Naive B cell (primary cell): Measurements from ENCODE around the gene KRTAP9-9. TPM values are rescaled to one million over a fixed set of nuclear protein-coding genes. Genes with fewer than 3 reads are reported as not detected.
"Not testable (repeated sequence)": the region's sequence is repeated elsewhere in the genome, so short reads cannot be mapped to it uniquely, and the experiment has no call there.

ENCODE experiments used
- ATAC-seq, 2 donors: fragments of 150-1000 bp; cut with Tn5 transposase; 2 replicates each; pipeline ENCODE4 v1.10.0; 2021; ENCODE audit warnings: low read depth in 2 of 2, mild to moderate bottlenecking in 2 of 2, moderate library complexity in 2 of 2
- DNase-seq: peaks from one replicate; pipeline ENCODE4 v3.0.0; 2022
- H3K27ac Mint-ChIP-seq, 6 donors: one replicate each; pipeline ENCODE4 v1.8.0; 2020 to 2022; ENCODE audit warnings: mild to moderate bottlenecking in 6 of 6, mixed read lengths in 6 of 6, moderate library complexity in 5 of 6, inconsistent platforms in 2 of 6
- H3K27me3 Mint-ChIP-seq, 3 donors: one replicate each; pipeline ENCODE4 v1.8.0; 2021 to 2022; ENCODE audit warnings: mixed read lengths in 3 of 3, mild to moderate bottlenecking in 1 of 3
- H3K36me3 Mint-ChIP-seq, 2 donors: one replicate each; pipeline ENCODE4 v1.8.0; 2020 to 2022; ENCODE audit warnings: mixed read lengths in 2 of 2, inconsistent platforms in 1 of 2, mild to moderate bottlenecking in 1 of 2
- H3K4me1 Mint-ChIP-seq, 3 donors: one replicate each; pipeline ENCODE4 v1.8.0; 2020 to 2022; ENCODE audit warnings: mixed read lengths in 3 of 3, inconsistent platforms in 1 of 3, mild to moderate bottlenecking in 1 of 3, moderate library complexity in 1 of 3
- H3K4me3 Mint-ChIP-seq, 8 donors: one replicate each; pipeline ENCODE4 v1.8.0; 2020 to 2022; ENCODE audit warnings: mild to moderate bottlenecking in 8 of 8, mixed read lengths in 8 of 8, moderate library complexity in 8 of 8, inconsistent platforms in 2 of 8
- H3K9me3 Mint-ChIP-seq, 7 donors: one replicate each; pipeline ENCODE4 v1.8.0; 2020 to 2022; ENCODE audit warnings: mixed read lengths in 7 of 7, mild to moderate bottlenecking in 5 of 7, inconsistent platforms in 2 of 7, moderate library complexity in 1 of 7
- polyA plus RNA-seq, 6 donors: library from polyadenylated mRNA; unstranded; fragments of 300-500 nt; fragmentation: Illumina TruSeq; gene quantifications; one replicate each; pipeline ENCODE4 v1.2.3, GENCODE V29; 2021; ENCODE audit warnings: low read depth in 6 of 6

Gene KRTAP9-9
- polyA plus RNA-seq, 6 donors from 2014 or later: not detected

DNA sequence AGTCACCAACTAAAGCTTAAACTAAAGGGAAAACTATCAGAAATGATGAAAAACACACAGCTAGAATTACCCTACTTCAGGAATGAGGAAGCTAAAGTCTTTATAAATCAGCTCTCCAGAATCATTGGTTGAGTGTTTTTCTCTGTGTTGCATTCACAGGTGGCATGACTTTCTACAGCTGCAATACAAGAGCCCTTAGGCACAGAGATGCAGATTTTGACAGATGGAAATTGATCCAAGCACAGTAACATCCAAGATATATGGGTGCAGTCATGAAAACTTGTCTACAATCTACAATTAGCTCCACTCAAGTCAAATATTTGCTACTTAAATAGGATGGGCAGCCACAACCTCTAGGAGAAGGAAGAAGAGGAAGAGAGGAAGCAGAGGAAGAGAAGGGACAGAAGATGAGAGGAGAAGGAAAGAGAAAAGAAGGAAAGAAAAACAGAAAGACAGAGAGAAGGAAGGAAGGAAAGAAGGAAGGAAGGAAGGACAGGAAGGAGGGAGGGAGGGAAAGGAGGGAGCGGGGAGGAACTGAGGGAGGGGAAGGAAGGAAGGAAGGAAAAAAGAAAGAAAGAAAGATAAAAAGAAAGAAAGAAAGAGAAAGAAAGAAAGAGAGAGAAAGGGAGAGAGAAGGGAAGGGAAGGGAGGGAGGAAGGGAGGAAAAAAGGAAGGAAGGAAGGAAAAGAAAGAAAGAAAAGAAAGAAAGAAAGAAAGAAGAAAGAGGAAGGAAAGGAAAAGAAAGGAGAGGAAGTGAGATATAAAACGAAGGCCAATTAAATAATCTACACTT, 8.0 kb upstream of the KRTAP9-9 start:
- H3K4me1 Mint-ChIP-seq: peaks cover 7 to 19% (median 18%) of the 10 kb centered on the region in 3 donors
- H3K4me3 Mint-ChIP-seq: peak overlapping the region in 1 of 8 donors; percentile 66
- DNase-seq: not testable (repeated sequence)

DNA sequence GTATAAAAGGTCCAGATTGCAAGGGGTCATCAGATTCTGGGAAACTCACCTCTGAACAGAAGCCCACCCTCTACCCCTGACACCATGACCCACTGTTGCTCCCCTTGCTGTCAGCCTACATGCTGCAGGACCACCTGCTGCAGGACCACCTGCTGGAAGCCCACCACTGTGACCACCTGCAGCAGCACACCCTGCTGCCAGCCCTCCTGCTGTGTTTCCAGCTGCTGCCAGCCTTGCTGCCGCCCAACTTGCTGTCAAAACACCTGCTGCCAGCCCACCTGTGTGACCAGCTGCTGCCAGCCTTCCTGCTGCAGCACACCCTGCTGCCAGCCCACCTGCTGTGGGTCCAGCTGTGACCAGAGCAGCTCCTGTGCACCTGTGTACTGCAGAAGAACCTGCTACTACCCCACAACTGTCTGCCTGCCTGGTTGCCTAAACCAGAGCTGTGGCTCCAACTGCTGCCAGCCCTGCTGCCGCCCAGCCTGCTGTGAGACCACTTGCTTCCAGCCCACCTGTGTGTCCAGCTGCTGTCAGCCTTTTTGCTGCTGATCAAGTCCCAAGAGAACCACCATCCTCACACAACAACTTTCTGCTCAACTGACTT, 5.4 kb upstream of the KRTAP9-9 start, which contains the start of gene KRTAP9-4:
KRTAP9-4 (plus strand) TSS at position 51 of the 604 bp plus-strand sequence; CDS start at position 85, 34 bp downstream.
- H3K27me3 Mint-ChIP-seq: peaks cover 4 to 23% (median 21%) of the 10 kb centered on the region in 3 donors
- DNase-seq, ATAC-seq, H3K36me3 Mint-ChIP-seq, H3K4me3 Mint-ChIP-seq, H3K9me3 Mint-ChIP-seq: not testable (repeated sequence)
- peak within 1 kb of the TSS in 3 of 6 donors; percentile 37 to 91 (median 77) for H3K27ac Mint-ChIP-seq
- peaks cover 17 to 23% (median 21%) of the 10 kb centered on the region in 3 donors for H3K4me1 Mint-ChIP-seq

More for the DNA sequence above, 8.0 kb upstream of the KRTAP9-9 start:
- H3K9me3 Mint-ChIP-seq, ATAC-seq, H3K36me3 Mint-ChIP-seq: not testable (repeated sequence)
- Mint-ChIP-seq H3K27me3 (peaks cover 0 to 18% (median 8%) of the 10 kb centered on the region in 3 donors), H3K27ac (peak overlapping the region in 3 of 6 donors; percentile 0 to 63 (median 55))

DNA sequence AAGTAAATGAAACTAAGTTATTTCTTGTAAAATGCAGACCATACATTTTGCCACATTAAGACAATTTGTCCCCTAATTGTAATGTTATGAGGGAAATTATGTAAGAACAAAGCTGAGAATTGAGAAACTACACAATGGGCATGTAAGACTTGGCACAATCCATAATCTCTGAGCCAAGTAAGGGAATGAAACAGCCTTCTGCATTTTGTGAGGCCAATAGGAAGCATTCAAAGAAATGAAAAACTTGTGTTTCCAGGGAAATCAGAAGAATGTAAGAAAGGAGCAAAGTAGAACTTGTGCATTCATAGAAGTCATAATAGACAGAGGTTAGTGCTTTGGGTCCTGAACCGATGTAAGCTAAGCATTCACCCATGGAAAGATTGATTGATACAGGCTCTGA, 3.9 kb upstream of the KRTAP9-9 start:
- no peak for DNase-seq
- no peak overlapping the region for H3K4me3 Mint-ChIP-seq
- H3K27me3 Mint-ChIP-seq: peaks cover 8 to 32% (median 29%) of the 10 kb centered on the region in 3 donors
- ATAC-seq: no peak
- no peaks in the 10 kb centered on the region for H3K36me3 Mint-ChIP-seq
- H3K27ac Mint-ChIP-seq: no peak overlapping the region
- H3K9me3 Mint-ChIP-seq: peaks cover 0 to 3% (median 0%) of the 10 kb centered on the region in 7 donors
- H3K4me1 Mint-ChIP-seq: peaks cover 17 to 27% (median 23%) of the 10 kb centered on the region in 3 donors

DNA sequence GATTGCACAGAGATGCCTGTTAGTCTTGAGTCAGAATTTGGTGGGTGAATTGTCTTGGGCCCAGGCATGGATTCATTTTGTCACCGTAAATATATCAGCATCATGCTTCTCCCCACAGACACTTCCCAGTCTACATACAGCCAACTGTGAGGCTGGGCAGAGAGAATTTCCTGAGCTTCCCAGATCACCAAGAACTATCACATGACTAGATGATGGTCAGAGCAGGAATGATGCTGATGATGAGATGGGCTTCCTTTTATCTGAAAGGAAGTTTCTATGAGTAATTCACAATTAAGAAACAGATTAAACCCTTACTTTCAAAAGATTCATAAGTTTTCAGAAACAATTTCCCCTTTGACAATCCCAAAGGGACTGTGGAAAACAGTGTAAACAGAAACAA, 323 bp upstream of the KRTAP9-9 start:
- Mint-ChIP-seq H3K27me3 (peaks cover 32 to 61% (median 46%) of the 10 kb centered on the region in 3 donors), H3K36me3 (no peaks in the 10 kb centered on the region), H3K4me3 (no peak overlapping the region), H3K4me1 (peaks cover 10 to 18% (median 10%) of the 10 kb centered on the region in 3 donors), H3K9me3 (no peaks in the 10 kb centered on the region), H3K27ac (peak overlapping the region in 1 of 6 donors; percentile 71)
- ATAC-seq (no peak), DNase-seq (no peak)

DNA sequence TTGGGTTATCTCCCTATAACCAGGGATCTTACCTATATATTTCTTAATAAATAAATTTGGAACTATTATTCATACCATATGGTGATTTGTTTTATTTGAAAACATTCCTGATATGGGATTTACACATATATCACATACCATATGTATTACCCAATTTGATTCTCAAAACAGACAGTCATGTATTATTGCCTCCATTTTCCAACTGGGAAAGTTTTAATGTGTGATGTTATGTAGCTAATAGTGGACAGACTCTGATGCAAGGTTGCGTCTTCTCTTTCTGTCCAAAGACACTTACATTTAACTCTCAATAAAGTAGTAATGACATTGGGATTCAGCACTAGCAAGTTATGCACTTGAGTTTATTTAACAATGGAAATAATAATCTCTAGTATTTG, 1.1 kb downstream of the KRTAP9-9 start:
- no peaks in the 10 kb centered on the region for H3K36me3 Mint-ChIP-seq
- peaks cover 37 to 54% (median 38%) of the 10 kb centered on the region in 3 donors for H3K27me3 Mint-ChIP-seq
- ATAC-seq: no peak
- H3K9me3 Mint-ChIP-seq: peaks cover 0 to 4% (median 0%) of the 10 kb centered on the region in 7 donors
- H3K4me3 Mint-ChIP-seq: no peak overlapping the region
- H3K4me1 Mint-ChIP-seq: peaks cover 10 to 12% (median 10%) of the 10 kb centered on the region in 3 donors
- no peak for DNase-seq
- H3K27ac Mint-ChIP-seq: no peak overlapping the region

DNA sequence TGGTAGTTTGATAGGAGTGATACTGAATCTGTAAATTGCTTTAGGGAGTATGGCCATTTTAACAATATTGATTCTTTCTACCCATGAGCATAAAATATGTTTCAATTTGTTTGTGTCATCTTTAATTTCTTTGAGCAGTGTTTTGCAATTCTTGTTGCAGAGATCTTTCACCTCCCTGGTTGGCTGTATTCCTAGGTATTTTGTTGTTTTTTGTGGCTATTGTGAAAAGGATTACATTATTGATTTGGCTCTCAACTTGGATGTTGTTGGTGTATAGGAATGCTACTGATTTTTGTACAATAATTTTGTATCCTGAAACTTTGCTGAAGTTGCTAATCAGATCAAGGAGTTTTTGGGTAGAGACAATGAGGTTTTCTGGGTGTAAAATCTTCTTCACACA, 3.2 kb downstream of the KRTAP9-9 start:
- Mint-ChIP-seq H3K4me1 (peaks cover 0 to 13% (median 13%) of the 10 kb centered on the region in 3 donors), H3K9me3 (peaks cover 0 to 4% (median 0%) of the 10 kb centered on the region in 7 donors), H3K27ac (no peak overlapping the region), H3K27me3 (peaks cover 27 to 47% (median 42%) of the 10 kb centered on the region in 3 donors), H3K4me3 (no peak overlapping the region), H3K36me3 (no peaks in the 10 kb centered on the region)
- ATAC-seq: no peak
- no peak for DNase-seq

DNA sequence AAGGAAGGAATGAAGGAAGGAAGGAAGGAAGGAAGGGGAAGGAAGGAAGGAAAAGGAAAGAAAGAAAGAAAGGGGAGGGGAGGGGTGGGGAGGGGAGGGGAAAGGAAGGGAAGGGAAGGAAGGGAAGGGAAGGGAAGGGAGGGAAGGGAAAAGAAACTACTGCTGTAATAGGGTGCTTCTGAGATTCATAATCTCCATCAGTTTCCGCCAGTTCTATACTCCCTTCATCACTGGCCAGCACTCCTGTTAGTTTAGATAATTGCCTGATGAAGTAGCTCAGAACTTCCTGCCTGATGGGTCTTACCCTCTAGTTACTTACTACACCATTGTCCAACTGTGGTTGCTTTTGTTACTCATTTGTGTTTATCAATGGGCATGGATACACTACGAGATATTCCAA, 8.0 kb downstream of the KRTAP9-9 start:
- ATAC-seq: no peak
- Mint-ChIP-seq H3K27ac (peak overlapping the region in 2 of 6 donors; percentile 12 to 15), H3K27me3 (peaks cover 29 to 35% (median 31%) of the 10 kb centered on the region in 3 donors)

DNA sequence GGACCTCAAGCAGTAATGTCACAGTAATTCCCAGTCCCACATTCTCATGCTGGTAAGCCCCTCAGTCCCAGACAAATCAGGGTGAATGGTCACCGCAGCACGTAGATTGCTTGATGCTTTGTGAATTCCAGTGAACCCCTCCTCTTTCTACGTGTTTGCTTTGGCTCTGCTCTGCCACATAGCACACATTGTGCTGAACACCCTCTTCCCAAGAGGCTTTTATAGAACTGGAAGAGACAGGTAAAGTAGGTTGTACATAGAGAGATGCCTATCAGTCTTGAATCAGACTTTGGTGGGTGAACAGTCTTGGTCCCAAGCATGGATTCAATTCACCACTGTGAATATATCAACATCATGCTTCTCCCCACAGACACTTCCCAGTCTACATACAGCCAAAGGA, 9.4 kb downstream of the KRTAP9-9 start:
- Mint-ChIP-seq H3K27me3 (peaks cover 19 to 31% (median 27%) of the 10 kb centered on the region in 3 donors), H3K27ac (peak overlapping the region in 1 of 6 donors; percentile 33), H3K4me1 (peaks cover 0 to 18% (median 12%) of the 10 kb centered on the region in 3 donors), H3K36me3 (peaks cover 0 to 4% of the 10 kb centered on the region in 2 donors), H3K4me3 (no peak overlapping the region), H3K9me3 (peaks cover 0 to 5% (median 0%) of the 10 kb centered on the region in 7 donors)
- DNase-seq (no peak), ATAC-seq (no peak)

More for the DNA sequence above, 8.0 kb downstream of the KRTAP9-9 start:
- H3K9me3 Mint-ChIP-seq: peaks cover 0 to 4% (median 0%) of the 10 kb centered on the region in 7 donors
- H3K4me1 Mint-ChIP-seq: peaks cover 0 to 13% (median 12%) of the 10 kb centered on the region in 3 donors
- peaks cover 0 to 4% of the 10 kb centered on the region in 2 donors for H3K36me3 Mint-ChIP-seq
- DNase-seq: no peak
- H3K4me3 Mint-ChIP-seq: no peak overlapping the region

DNA sequence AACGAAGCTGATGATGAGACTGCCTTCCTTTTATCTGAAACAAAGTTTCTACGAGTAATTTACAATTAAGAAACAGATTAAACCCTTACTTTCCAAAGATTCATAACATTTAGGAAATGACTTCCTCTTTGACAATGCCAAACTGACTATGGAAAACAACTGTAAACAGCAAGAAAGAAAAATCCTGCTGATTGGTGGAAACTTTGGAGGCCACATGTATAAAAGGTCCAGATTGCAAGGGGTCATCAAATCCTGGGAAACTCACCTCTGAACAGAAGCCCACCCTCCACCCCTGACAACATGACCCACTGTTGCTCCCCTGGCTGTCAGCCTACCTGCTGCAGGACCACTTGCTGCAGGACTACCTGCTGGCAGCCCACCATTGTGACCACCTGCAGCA, 9.9 kb downstream of the KRTAP9-9 start, which contains the start of gene KRTAP9-6:
KRTAP9-6 (plus strand) TSS at position 301 of the 400 bp plus-strand sequence; CDS start at position 301, 0 bp downstream.
- H3K36me3 Mint-ChIP-seq: peaks cover 0 to 4% of the 10 kb centered on the region in 2 donors
- H3K27me3 Mint-ChIP-seq: peaks cover 19 to 31% (median 27%) of the 10 kb centered on the region in 3 donors
- DNase-seq: no peak
- peaks cover 0 to 5% (median 0%) of the 10 kb centered on the region in 7 donors for H3K9me3 Mint-ChIP-seq
- no peak within 1 kb of the TSS for H3K4me3 Mint-ChIP-seq
- H3K4me1 Mint-ChIP-seq: peaks cover 0 to 18% (median 12%) of the 10 kb centered on the region in 3 donors
- no peak for ATAC-seq
- H3K27ac Mint-ChIP-seq: peak within 1 kb of the TSS in 3 of 6 donors; percentile 32 to 78 (median 33)

DNA sequence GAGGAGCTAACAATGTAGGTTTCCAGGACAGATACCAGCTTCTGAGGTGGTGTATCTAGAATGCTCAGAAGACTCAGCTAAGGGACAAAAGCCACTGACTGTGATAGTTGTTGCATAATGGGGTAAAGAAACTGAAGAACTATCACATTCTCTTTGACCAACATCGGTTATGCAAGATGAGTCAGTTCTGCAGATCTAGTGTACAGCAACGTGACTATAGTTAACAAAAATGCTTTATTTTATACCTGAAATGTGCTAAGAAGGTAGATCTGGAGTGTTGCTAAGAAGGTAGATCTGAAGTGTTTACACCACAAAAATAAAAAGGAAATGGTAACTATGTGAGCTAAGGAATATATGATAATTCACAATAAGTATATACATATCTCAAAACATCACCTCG, 12.5 kb downstream of the KRTAP9-9 start:
- peaks cover 0 to 4% of the 10 kb centered on the region in 2 donors for H3K36me3 Mint-ChIP-seq
- no peak overlapping the region for H3K4me3 Mint-ChIP-seq
- H3K27me3 Mint-ChIP-seq: peaks cover 26 to 28% (median 27%) of the 10 kb centered on the region in 3 donors
- DNase-seq (no peak), ATAC-seq (no peak)
- peaks cover 5 to 18% (median 10%) of the 10 kb centered on the region in 3 donors for H3K4me1 Mint-ChIP-seq
- H3K9me3 Mint-ChIP-seq: peaks cover 0 to 5% (median 0%) of the 10 kb centered on the region in 7 donors
- no peak overlapping the region for H3K27ac Mint-ChIP-seq

DNA sequence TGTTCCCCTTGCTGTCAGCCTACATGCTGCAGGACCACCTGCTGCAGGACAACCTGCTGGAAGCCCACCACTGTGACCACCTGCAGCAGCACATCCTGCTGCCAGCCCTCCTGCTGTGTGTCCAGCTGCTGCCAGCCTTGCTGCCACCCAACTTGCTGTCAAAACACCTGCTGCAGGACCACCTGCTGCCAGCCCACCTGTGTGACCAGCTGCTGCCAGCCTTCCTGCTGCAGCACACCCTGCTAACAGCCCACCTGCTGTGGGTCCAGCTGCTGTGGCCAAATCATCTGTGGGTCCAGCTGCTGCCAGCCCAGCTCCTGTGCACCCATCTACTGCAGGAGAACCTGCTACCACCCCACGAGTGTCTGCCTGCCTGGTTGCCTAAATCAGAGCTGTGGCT, 16.1 kb downstream of the KRTAP9-9 start:
- not testable (repeated sequence) for DNase-seq, H3K9me3 Mint-ChIP-seq, H3K36me3 Mint-ChIP-seq, ATAC-seq, H3K4me3 Mint-ChIP-seq
- Mint-ChIP-seq H3K4me1 (peaks cover 2 to 14% (median 12%) of the 10 kb centered on the region in 3 donors), H3K27ac (peak overlapping the region in 1 of 6 donors; percentile 88), H3K27me3 (peaks cover 19 to 33% (median 25%) of the 10 kb centered on the region in 3 donors)

DNA sequence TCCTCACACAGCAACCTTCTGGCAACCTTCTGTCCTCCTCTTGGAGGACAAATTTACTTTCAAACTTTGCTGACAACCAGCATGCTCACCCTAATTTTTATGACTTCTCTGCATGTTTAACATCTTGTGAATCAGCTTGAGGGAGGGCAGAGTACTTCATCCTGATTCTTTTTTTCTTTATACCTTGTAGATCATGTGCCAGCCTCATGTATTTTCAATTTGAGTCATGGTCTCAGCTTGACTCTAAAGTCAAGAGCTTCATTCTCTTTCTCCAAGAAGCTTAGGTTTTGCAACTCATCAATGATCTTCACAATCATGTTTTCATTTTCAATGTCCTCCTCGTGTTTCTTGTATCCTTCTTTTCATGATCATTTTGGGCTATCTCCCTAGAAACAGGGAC, 16.7 kb downstream of the KRTAP9-9 start:
- Mint-ChIP-seq H3K27ac (peak overlapping the region in 1 of 6 donors; percentile 88), H3K4me3 (no peak overlapping the region), H3K27me3 (peaks cover 19 to 35% (median 29%) of the 10 kb centered on the region in 3 donors), H3K9me3 (peaks cover 0 to 5% (median 0%) of the 10 kb centered on the region in 7 donors), H3K36me3 (no peaks in the 10 kb centered on the region), H3K4me1 (peaks cover 2 to 14% (median 14%) of the 10 kb centered on the region in 3 donors)
- DNase-seq (no peak), ATAC-seq (no peak)

DNA sequence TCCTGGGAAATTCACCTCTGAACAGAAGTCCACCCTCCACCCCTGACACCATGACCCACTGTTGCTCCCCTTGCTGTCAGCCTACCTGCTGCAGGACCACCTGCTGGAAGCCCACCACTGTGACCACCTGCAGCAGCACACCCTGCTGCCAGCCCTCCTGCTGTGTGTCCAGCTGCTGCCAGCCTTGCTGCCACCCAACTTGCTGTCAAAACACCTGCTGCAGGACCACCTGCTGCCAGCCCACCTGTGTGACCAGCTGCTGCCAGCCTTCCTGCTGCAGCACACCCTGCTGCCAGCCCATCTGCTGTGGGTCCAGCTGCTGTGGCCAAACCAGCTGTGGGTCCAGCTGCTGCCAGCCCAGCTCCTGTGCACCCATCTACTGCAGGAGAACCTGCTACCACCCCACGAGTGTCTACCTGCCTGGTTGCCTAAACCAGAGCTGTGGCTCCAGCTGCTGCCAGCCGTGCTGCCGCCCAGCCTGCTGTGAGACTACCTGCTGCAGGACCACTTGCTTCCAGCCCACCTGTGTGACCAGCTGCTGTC, 20.5 kb downstream of the KRTAP9-9 start, which contains the start of gene KRTAP9-7:
KRTAP9-7 (plus strand) TSS at position 51 of the 543 bp plus-strand sequence; CDS start at position 51, 0 bp downstream.
- not testable (repeated sequence) for H3K9me3 Mint-ChIP-seq, DNase-seq, ATAC-seq, H3K4me3 Mint-ChIP-seq, H3K36me3 Mint-ChIP-seq
- Mint-ChIP-seq H3K27ac (peak within 1 kb of the TSS in 3 of 6 donors; percentile 27 to 66 (median 31)), H3K4me1 (peaks cover 2 to 14% (median 8%) of the 10 kb centered on the region in 3 donors), H3K27me3 (peaks cover 27 to 46% (median 39%) of the 10 kb centered on the region in 3 donors)
